B cell (primary cell): Measurements from ENCODE around the gene LRG1.

Experiments used
- EZH2 ChIP-seq: IDR thresholded peaks from 2 replicates; pipeline ENCODE4 v1.6.1; 2012; ENCODE audit warnings: borderline replicate concordance, low read depth, mild to moderate bottlenecking, moderate library complexity, low read length; ENCODE audit not compliant: insufficient read depth, poor library complexity, severe bottlenecking
- TF ChIP-seq, protein P1 (sequence below): fragments of 200-600 bp; IDR thresholded peaks from one replicate; pipeline ENCODE4 v1.8.0; 2022; ENCODE audit warnings: antibody characterized with exemption, mild to moderate bottlenecking

DNA sequence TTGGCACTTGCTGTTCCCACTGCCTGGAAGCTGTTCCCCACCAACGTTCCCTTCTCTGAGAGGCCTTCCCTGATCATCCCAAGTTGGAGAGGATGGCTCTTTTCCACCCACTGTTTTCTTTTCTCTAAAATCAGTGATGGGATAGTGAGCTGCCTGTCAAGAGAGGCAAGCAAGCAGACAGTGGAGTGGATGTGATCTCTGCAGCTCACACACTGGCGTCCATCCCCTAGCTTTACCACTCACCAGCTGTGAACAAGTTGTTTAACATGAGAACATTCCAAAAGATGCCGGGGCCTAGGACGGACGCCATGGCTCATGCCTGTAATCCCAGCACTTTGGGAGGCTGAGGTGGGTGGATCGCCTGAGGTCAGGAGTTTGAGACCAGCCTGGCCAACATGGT lies 47.7 kb upstream of the LRG1 start:
- no peak for TF ChIP-seq EZH2
- TF ChIP-seq, protein P1, sequence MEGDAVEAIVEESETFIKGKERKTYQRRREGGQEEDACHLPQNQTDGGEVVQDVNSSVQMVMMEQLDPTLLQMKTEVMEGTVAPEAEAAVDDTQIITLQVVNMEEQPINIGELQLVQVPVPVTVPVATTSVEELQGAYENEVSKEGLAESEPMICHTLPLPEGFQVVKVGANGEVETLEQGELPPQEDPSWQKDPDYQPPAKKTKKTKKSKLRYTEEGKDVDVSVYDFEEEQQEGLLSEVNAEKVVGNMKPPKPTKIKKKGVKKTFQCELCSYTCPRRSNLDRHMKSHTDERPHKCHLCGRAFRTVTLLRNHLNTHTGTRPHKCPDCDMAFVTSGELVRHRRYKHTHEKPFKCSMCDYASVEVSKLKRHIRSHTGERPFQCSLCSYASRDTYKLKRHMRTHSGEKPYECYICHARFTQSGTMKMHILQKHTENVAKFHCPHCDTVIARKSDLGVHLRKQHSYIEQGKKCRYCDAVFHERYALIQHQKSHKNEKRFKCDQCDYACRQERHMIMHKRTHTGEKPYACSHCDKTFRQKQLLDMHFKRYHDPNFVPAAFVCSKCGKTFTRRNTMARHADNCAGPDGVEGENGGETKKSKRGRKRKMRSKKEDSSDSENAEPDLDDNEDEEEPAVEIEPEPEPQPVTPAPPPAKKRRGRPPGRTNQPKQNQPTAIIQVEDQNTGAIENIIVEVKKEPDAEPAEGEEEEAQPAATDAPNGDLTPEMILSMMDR = no peak
